Measurements from ENCODE around the gene AFG3L2.

Gene AFG3L2

DNA sequence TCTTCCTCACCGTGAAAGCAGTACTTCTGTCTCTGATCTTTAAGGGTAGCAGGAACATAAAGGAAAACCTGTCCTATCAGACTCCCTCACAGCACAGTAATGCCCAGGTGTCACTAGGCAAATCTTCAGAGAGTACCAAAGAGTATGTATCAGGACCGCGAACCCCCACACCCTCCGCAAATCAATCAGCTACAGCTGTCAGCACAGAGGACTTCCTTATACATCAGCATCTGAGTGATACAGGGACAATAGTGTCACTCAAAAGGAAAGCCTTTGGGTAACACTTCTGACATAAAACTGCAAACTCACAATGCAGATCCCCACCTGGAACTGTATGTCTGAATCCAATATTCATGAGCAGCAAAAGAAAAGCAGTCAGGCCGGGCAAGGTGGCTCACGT lies 2.6 kb downstream of the AFG3L2 start:
- TF ChIP-seq, protein P1, sequence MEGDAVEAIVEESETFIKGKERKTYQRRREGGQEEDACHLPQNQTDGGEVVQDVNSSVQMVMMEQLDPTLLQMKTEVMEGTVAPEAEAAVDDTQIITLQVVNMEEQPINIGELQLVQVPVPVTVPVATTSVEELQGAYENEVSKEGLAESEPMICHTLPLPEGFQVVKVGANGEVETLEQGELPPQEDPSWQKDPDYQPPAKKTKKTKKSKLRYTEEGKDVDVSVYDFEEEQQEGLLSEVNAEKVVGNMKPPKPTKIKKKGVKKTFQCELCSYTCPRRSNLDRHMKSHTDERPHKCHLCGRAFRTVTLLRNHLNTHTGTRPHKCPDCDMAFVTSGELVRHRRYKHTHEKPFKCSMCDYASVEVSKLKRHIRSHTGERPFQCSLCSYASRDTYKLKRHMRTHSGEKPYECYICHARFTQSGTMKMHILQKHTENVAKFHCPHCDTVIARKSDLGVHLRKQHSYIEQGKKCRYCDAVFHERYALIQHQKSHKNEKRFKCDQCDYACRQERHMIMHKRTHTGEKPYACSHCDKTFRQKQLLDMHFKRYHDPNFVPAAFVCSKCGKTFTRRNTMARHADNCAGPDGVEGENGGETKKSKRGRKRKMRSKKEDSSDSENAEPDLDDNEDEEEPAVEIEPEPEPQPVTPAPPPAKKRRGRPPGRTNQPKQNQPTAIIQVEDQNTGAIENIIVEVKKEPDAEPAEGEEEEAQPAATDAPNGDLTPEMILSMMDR (IDR thresholded peaks at IDR 0.05; ENCODE audit: low read depth, low read length, missing control alignments): no peak
- DNase-seq (ENCODE audit: low read depth): no peak
- H3K4me3 ChIP-seq (ENCODE audit: low read depth, low read length): no peak overlapping the region
- in situ Hi-C loops (cut with HindIII; ENCODE audit: low sequenced_read_pairs): no loop called here

DNA sequence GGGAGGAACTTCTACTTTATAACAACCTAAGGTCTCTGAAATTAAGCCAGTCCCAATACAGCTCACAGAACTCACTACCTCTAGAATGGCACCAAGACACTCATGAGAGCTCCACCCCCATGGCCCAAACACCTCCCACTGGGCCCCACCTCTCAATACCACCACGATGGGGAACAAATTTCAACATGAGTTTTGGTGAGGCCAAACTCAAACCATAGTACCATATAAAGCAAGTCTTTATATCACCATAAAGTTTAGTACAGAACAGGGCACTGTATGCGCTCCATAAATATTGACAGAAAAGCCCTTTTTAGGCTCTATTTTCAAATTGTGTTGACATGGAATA lies 3.3 kb downstream of the AFG3L2 start:
- in situ Hi-C loops (cut with HindIII; ENCODE audit: low sequenced_read_pairs): no loop called here
- TF ChIP-seq, protein P1 (IDR thresholded peaks at IDR 0.05; ENCODE audit: low read depth, low read length, missing control alignments): no peak
- DNase-seq (ENCODE audit: low read depth): no peak
- H3K4me3 ChIP-seq (ENCODE audit: low read depth, low read length): no peak overlapping the region

DNA sequence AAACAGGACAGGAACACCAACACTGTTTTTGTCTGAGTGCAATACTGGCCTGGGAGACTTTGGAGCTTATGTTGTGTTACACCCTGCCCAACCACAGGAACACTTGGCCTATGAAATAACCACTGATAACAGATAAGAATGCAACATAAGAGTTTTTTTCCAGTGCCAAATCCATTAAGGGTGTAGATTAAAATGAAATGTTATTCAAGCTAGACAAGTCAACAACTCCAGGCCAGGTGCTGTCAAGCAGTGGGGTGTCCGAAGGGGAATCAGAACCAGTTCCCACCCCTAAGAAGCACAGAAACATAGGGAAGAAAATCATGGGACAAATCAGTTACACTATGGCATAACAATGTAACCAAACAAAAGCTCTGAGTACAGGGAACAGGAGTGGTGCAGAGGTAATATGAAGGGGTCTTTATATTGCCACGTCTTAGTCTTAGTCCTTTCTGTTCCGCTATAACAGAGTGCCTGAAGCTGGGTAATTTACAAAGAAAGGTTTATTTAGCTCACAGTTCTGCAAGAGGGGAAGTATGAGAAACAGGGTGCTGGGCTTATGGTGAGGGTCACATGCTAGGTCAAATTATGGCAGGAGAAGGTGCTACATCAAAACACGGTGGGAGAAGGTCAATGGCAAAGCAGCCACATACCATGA lies 3.8 kb downstream of the AFG3L2 start:
- in situ Hi-C loops (cut with HindIII; ENCODE audit: low sequenced_read_pairs): no loop called here
- no peak overlapping the region for H3K4me3 ChIP-seq (ENCODE audit: low read depth, low read length)
- DNase-seq (ENCODE audit: low read depth): no peak
- TF ChIP-seq, protein P1 (IDR thresholded peaks at IDR 0.05; ENCODE audit: low read depth, low read length, missing control alignments): no peak

DNA sequence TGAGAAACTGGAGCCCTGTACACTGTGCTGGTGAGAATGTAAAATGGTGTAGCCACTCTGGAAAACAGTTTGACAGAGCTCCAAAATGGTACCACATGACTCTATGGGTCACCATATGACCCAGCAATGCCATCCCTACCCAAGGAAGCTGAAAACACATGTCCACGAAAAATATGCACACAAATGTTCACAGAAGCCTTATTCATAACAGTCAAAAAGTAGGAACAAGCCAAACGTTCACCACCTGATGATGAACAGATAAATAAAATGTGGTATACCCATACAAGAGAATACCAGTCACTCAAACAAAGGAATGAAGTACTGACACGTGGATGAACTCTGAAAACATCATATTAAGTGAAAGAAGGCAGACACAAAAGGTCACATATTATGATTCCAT lies 4.6 kb downstream of the AFG3L2 start:
- H3K4me3 ChIP-seq (ENCODE audit: low read depth, low read length): no peak overlapping the region
- in situ Hi-C loops (cut with HindIII; ENCODE audit: low sequenced_read_pairs): no loop called here
- TF ChIP-seq, protein P1 (IDR thresholded peaks at IDR 0.05; ENCODE audit: low read depth, low read length, missing control alignments): no peak
- no peak for DNase-seq (ENCODE audit: low read depth)

DNA sequence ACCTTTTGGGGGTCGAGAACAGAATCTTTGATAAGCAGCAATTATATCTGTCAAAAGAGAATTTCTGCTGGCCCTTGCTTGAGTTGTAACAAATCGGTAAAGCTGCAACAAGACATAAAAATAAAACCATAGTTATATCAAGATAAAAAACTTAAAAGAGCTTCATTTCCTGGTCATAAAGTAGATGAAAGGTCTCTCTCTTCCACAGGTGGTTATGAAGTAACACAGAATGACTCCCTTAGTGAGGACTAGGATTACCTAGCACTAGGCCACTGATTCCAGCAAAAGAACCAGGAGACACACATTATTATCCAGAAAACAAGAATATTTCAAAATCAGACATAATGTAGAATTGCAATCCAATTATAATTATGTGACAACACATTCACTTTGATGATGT lies 5.4 kb downstream of the AFG3L2 start:
- TF ChIP-seq, protein P1 (IDR thresholded peaks at IDR 0.05; ENCODE audit: low read depth, low read length, missing control alignments): no peak
- in situ Hi-C loops (cut with HindIII; ENCODE audit: low sequenced_read_pairs): no loop called here
- no peak for DNase-seq (ENCODE audit: low read depth)
- no peak overlapping the region for H3K4me3 ChIP-seq (ENCODE audit: low read depth, low read length)

DNA sequence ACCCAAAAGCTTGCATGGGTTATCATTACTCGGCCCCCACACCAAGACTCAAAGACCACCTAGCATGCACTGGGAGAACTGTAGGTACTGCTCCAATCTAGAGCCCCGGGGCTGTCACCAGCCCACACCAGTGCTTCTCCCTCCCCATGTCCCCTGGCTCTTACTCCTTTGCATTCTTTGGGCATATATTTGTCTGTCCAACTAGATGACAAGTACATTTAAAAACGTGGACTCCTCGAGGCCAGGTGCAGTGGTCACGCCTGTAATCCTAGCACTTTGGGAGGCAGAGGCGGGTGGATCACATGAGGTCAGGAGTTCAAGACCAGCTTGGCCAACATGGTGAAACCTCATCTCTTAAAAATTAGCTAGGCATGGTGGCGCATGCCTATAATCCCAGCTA lies 7.8 kb downstream of the AFG3L2 start:
- in situ Hi-C loops (cut with HindIII; ENCODE audit: low sequenced_read_pairs): no loop called here
- no peak for DNase-seq (ENCODE audit: low read depth)
- H3K4me3 ChIP-seq (ENCODE audit: low read depth, low read length): no peak overlapping the region
- TF ChIP-seq, protein P1 (IDR thresholded peaks at IDR 0.05; ENCODE audit: low read depth, low read length, missing control alignments): no peak
